Measurements from ENCODE around the gene PROK2. TPM values are rescaled to one million over a fixed set of nuclear protein-coding genes. Genes with fewer than 3 reads are reported as not detected.

The PROK2 gene
- total RNA-seq, 1 donor = not detected

- H3K4me3 ChIP-seq (ENCODE audit: low read depth, low read length) = no peak overlapping the region
- no peak for DNase-seq (ENCODE audit: low read depth)
- TF ChIP-seq CTCF (IDR thresholded peaks at IDR 0.05; ENCODE audit: insufficient read depth, low read length) = no peak
These were observed 20.7 kb upstream of the PROK2 start for GRCh38 chr3:71805691-71806090.

GRCh38 chr3:71805199-71805598 is 20.3 kb upstream of the PROK2 start:
- TF ChIP-seq CTCF (IDR thresholded peaks at IDR 0.05; ENCODE audit: insufficient read depth, low read length) = no peak
- DNase-seq (ENCODE audit: low read depth) = no peak
- H3K4me3 ChIP-seq (ENCODE audit: low read depth, low read length) = no peak overlapping the region

- no peak for DNase-seq (ENCODE audit: low read depth)
- TF ChIP-seq CTCF (IDR thresholded peaks at IDR 0.05; ENCODE audit: insufficient read depth, low read length) = no peak
- H3K4me3 ChIP-seq (ENCODE audit: low read depth, low read length) = no peak overlapping the region
These were observed 18.3 kb upstream of the PROK2 start for GRCh38 chr3:71803248-71803647.

GRCh38 chr3:71801986-71802385 is 17.0 kb upstream of the PROK2 start:
- no peak for DNase-seq (ENCODE audit: low read depth)
- H3K4me3 ChIP-seq (ENCODE audit: low read depth, low read length) = no peak overlapping the region
- TF ChIP-seq CTCF (IDR thresholded peaks at IDR 0.05; ENCODE audit: insufficient read depth, low read length) = no peak

GRCh38 chr3:71800023-71800422 is 15.1 kb upstream of the PROK2 start:
- no peak for TF ChIP-seq CTCF (IDR thresholded peaks at IDR 0.05; ENCODE audit: insufficient read depth, low read length)

GRCh38 chr3:71797455-71797854 is 12.5 kb upstream of the PROK2 start:
- DNase-seq (ENCODE audit: low read depth) = no peak
- no peak overlapping the region for H3K4me3 ChIP-seq (ENCODE audit: low read depth, low read length)
- no peak for TF ChIP-seq CTCF (IDR thresholded peaks at IDR 0.05; ENCODE audit: insufficient read depth, low read length)

More at GRCh38 chr3:71800023-71800422, 15.1 kb upstream of the PROK2 start:
- H3K4me3 ChIP-seq (ENCODE audit: low read depth, low read length) = no peak overlapping the region
- DNase-seq (ENCODE audit: low read depth) = no peak

- TF ChIP-seq CTCF (IDR thresholded peaks at IDR 0.05; ENCODE audit: insufficient read depth, low read length) = no peak
- DNase-seq (ENCODE audit: low read depth) = no peak
- H3K4me3 ChIP-seq (ENCODE audit: low read depth, low read length) = no peak overlapping the region
These were observed 11.3 kb upstream of the PROK2 start for GRCh38 chr3:71796290-71796689.

Measured in fibroblast of the aortic adventitia (primary cell).